ENCODE measurements around the gene GDPGP1.
"Not testable (repeated sequence)": the region's sequence is repeated elsewhere in the genome, so short reads cannot be mapped to it uniquely, and the experiment has no call there.

GDPGP1 gene, protein sequence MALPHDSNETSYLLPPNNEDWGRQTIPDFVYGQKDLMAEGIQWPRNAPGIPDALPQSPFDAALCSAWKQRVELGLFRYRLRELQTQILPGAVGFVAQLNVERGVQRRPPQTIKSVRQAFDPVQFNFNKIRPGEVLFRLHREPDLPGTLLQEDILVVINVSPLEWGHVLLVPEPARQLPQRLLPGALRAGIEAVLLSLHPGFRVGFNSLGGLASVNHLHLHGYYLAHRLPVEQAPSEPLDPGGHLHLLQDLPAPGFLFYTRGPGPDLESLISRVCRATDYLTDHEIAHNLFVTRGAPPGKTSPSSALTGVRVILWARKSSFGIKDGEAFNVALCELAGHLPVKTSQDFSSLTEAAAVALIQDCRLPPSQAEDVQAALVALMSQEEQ

DNA sequence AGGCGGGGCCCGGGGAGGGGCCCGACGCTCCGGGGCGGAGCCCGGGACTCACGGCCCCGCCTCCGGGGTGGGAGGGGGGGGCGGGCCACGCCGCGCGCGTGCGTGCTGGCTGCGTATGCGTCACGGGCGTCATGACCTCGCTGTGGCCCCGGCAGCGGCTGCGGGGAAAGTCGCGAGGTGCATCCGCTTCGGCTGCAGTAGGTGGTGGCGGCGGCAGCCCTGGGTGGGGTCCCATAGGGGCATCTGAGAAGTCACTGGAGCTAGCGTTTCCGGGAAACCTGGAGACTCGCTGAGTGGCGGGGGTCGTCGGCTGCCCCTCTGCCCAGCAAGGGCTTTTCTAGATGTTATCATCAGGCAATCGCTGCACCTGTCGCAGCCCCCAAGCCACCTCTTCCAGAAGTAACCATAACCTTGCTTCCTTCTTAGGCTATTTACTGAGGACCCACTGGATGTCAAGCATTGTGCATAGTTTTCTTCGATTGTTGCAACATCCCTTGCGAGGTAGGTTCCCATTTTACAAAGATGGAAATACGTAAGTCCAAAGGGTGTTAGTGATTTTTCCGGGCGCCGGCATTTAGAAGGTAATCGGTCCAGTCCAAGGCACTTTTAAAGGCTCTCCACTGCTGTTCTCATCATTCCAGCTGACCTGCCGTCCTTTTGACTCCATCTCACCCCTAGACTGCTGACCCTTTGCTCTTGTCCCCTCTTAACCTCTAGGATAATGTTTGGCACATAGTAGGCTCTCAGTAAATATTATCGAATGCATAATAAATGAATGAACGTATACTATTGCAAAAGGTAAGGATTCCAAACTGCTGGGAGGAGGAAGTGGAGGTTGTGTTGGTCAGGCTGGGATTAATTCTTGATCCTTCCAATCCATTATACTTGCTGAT is at the start of gene GDPGP1:
Gene GDPGP1, plus strand, starts transcription at position 114 of the 893 bp plus-strand sequence. CDS start 6,700 bp downstream, outside the sequence.
- no peak for DNase-seq

DNA sequence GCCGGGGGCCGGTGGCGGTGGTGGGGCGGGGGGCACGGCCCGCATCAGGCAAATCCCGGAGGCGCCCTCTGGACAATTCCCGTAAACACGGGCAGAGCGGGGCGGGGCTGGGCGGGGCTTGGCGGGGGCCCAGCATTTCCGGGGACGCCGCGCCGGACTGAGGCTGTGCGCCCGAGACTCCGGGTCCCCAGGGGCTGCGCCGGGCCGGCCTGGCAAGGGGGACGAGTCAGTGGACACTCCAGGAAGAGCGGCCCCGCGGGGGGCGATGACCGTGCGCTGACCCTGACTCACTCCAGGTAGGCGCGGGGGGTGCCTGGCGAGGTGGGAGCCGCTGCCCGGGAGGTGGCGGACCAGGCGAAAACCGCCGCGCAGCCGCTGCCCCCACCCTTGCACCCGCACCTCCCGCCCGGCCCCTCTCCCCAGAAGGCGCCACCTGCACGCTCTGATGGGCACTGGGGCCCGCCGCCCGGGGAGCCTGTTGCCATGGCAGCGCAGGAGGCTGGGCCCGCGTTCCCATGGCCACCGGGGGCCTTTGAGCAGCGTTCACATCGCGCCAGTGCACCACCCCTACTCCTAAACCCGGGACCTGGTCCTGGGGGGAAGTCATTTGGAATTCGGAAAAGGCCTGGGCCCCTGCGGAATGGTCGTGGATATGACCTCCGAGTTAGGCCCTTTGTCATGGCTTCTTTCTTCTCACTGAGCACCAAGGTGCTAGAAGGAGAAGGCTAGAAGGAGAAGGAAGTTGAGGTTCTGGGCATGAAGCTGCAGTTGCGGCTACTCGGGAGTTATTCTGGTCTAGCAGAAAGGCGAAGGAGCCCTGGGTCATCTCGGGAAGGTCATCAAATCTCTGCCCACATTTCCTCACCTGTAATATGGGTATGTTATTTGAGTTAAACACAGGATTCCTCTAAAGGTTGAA is 49.0 kb upstream of the GDPGP1 start:
- DNase-seq, result peak; percentile 47

DNA sequence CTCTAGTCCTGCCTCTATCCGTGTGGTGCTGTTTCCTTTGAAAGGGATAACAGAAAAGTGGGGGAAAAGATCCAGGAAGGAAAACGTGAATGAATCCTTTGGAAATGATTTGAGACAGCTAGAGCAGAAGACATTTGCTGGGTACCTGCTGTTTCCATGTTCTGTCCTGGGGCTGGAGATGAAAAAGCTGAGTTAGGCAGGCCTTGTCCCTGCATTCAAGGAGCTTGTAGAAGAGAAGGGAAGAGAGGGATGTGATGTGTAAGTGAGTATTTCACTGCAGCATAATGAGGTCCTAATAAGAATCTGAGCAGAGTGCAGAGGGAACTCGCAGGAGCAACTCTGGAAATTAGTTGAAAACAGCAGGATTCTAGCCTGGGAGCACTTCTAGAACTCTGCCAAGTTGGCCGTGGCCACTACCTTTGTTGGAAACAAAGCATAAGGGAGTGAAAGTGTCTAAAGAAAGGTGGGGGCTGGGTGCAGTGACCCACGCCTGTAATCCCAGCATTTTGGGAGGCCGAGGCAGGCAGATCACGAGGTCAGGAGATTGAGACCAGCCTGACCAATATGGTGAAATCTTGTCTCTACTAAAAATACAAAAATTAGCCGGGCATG is 46.6 kb upstream of the GDPGP1 start:
- no peak for DNase-seq

DNA sequence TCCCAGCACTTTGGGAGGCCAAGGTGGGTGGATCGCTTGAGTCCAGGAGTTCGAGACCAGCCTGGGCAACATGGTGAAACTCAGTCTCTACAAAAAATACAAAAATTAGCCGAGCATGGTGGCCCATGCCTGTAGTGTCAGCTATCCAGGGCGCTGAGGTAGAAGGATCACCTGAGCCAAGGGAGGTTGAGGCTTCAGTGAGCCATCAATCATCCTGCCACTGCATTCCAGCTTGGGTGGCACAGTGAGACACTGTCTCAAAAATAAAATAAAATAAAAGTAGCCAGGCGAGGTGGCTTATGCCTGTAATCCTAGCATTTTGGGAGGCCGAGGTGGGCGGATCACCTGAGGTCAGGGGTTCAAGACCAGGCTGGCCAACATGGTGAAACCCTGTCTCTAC is 45.9 kb upstream of the GDPGP1 start:
- DNase-seq, result not testable (repeated sequence)

DNA sequence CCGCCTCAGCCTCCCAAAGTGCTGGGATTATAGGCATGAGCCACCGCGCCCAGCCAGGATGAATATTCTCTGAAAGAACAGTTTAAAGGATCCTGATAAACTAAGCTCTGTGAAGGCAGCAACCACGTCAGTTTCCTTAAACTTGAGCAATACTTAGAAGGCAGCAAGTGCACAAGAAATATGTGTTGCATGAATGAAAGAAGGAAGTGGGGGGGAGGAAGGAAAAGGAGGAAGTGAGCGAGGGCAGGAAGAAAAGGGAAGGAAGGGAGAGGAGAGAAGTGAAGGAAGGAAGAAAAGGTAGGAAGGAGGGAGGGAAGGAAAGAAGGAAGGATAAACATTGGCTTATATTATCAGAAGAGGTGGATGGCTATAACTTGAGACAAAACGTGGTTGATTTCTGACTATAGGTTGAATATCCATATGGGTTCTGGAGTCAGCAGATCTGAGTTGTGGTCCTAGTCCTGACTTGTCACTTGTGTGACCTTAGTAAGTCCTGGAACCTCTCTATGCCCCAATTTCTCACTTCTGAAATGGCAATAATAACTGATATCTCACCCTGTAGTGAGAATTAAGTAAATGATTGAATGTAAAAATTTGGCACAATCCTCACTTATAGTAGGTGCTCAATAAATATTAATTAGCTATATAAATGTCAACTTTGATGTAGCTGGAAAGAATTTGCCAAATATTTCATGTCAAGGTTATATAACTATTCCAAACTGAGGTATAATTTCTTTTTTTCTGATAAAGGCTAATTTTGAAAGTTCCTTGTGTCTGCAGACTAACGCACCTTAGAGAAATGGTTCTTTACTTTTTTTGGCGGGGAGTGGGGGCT is 44.9 kb upstream of the GDPGP1 start:
- no peak for DNase-seq

DNA sequence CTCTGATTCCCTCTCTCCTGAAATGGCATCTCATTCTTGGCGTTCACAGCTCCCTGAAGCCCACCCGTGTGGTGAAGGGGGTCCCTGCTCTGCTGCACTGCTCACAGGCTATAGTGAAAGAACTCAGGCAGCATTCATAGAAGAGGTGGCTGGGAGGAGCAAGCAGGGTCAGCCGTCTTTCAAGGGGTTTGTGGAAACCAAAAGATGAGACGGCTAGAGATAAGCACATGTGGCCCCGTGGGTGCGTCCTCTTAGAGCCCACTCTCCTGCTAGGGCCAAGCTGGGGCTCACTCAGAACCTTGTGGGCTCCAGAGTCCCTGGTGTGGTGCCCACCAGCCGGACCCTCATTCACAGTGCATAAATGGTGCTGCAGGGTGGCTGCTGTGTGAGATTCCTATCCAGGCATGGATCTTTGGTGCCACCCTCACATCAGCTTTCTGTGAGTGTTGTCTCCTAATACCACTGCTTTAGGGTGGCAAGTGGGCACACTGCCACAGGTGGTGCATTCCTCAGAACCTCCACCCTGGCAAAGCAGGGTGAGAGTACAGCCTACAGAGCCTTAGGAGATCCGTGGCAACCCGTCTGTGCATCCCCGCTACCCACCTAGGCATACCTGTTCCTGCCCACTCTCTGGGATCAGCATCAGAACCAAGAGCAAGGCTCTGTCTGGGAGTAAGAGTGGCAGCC is 44.1 kb upstream of the GDPGP1 start:
- DNase-seq, result no peak

DNA sequence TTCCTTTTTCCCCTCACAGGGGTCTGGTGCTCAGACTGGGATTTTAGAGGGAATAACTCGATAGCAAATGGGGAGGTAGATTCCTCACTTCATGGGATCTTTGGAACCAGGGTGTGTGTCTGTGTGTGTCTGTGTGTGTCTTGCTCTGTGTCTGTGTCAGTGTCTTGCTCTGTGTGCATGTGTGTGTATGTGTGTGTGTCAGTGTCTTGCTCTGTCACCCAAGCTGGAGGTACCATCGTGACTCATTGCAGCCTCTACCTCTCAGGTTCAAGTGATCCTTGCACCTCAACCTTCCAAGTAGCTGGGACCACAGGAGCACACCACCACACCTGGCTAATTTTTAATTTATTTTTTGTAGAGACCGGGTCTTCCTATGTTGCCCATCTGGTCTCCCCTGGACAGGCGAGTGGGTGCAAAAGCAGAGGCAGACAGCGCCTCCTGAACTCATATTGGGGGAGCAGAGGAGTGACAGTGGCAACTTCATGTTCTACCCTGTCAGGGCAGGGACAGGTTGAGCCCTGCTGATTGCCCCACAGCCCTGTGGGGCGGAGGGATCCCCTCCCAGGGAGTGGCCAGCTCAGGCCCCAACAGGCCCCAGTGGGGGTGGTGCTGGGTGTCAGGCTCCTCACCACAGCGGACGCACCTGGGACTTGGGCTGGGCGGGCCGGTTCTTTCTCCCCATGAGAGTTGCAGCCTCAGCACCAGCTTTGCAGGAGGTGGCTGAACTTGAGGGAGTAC is 43.2 kb upstream of the GDPGP1 start:
- no peak for DNase-seq

DNA sequence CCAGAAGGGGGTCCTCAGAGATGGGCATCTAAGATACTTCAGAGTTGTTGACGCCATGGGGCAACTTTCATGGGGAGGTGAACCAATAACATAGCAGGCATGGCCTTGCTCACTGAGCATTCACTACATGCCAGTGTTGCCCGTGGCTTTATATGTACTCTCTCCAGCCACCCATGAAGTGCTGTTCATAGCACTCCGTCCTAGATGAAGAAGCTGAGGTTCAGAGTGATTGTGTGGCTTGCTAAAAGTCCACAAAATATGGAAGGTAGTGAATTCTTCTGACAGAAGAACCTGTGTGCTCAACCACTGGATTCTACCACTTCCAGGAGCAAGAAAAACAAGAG is 42.7 kb upstream of the GDPGP1 start:
- no peak for DNase-seq

DNA sequence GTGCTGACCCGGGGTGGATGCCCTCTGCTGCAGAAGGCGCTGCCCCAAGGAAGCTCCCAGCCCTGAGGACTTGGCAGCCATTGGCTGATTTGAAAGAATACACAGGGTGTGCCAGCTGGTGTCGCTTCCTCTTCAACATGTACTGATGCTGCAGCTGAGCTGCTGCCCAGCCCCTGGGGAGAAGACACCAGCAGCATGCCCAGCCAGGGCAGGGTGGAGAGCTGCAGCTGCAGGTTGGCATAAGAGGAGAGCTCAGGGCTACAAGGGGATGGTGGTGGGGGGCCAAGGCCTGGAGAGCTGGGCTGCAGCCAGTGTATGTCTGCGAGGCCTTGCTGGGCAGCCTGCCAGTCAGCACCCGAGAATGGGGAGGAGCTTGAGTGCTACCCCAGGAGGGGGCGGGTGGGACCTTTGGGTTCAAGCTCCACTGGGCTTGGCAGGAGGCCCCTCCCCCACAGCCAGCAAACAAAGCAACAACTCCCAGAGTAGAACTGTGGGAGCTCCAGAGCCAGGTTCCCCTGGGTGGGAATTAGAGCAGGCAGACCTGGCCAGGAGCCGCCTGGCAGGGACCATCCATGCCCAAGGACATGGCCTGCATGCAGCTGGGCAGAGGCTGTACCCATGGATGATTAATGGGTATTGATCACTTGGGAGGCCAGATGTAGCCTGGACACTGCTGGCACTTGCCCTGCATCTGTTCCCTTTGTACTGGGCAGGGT is 42.1 kb upstream of the GDPGP1 start:
- DNase-seq, result peak; percentile 23

DNA sequence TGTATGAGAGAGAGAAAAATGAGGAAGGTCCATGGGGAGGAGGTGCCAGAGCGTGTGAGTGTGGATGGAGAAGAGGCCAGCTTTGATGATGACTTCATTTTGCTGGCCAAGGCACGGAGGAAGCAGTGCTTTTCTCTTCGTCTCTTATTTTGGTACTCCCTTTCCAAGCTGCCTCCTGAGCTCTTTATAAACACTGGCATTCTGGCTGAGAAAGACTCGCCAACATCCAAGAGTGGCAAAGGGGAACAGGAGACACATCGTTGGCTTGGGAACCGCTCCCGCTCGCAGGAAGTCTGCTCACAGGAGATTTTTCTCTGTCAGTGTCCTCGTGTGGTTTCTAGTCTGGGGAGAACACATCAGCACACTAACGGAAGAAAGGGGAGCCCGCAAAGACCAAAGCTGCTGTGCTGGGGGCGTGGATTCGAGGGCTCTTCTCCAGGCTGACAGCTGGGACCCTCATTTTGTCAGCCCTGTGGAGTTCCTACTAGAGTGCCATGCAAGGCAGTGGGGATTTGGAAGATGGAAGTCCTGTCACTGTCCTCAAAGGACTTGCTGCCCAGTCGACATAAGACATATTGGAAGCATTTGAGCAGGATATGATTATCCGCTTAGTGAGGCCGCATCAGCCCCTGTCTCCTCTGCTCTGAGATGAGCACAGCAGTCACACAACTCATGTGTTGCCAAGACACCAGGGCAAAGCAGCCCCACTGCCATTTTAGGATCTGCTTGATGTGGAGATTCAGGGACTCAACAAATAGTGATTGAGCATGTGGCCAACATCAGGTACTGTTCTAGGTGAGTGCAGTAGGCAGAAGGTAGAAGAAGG is 40.8 kb upstream of the GDPGP1 start:
- no peak for DNase-seq

DNA sequence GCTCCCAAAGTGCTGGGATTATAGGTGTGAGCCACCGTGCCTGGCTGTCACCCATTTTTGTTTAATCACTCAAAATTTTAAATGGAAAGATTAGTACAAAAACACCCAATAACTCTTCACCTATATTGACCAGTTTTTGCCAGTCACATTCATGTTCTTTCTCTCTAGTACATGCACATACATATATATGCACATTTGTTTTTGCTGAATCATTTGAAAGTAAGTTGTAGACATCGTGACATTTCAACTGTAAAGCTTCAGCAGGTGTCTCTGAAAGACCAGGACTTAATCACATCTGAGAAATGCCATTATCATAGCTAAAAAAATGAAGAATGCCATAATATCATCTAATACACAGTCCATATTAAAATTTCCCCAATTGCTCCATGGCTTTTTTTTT is 39.4 kb upstream of the GDPGP1 start:
- DNase-seq, result no peak

DNA sequence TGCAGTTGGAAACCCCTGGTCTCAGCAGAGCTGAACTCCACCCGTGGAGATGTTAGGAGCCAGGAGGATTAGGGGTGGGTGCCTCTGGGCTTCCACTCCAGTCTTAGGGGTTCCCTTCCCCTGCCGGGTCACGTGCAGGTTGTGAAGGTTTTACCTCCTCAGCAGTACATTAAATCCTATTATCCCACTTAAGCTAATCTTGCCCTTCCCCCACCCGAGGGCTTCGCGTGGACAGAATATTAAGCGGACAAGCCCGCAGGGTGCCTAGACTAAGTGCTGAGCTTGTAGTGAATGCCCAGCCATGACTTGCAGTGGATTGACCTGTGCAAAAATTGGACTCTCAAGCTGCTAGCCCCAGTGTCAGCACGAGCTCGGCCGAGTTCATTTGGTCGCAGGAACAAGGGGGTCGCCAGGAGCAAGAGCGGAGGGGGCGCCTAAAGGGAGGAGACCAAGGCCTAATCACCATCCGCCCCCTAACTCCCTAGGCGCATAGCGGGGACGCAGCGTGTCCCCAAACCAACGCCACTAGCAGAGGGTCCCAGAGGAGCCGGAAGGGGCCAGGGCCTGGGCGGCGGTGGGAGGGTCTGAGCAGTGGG is 33.4 kb upstream of the GDPGP1 start:
- no peak for DNase-seq

DNA sequence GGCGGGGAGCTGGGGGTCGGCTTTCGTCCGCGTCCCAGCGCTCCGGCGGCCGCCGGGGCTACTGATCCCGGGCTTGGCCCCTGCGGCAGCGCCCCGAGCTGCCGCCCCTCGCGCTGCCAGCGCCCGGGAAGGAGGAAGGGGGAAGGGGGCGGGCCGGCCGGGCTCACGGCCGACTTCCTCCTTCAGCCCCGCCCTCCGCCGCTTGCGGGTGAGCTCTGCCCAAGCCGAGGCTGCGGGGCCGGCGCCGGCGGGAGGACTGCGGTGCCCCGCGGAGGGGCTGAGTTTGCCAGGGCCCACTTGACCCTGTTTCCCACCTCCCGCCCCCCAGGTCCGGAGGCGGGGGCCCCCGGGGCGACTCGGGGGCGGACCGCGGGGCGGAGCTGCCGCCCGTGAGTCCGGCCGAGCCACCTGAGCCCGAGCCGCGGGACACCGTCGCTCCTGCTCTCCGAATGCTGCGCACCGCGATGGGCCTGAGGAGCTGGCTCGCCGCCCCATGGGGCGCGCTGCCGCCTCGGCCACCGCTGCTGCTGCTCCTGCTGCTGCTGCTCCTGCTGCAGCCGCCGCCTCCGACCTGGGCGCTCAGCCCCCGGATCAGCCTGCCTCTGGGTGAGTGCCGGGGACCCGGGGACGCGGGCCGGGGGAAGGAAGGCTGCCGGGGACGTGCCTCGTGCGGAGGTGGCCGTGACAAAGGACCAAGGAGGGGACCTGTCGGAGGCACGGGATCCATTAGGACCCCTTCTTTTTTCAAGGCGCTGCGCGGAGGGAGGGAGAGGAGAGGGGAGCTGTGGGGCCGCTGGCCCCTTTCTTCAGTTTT is 32.7 kb upstream of the GDPGP1 start, which contains the start of gene SEMA4B:
Gene SEMA4B, plus strand, starts transcription at position 201 of the 814 bp plus-strand sequence. Its CDS starts 249 bp downstream, at position 450.
- DNase-seq, result peak; percentile 71

DNA sequence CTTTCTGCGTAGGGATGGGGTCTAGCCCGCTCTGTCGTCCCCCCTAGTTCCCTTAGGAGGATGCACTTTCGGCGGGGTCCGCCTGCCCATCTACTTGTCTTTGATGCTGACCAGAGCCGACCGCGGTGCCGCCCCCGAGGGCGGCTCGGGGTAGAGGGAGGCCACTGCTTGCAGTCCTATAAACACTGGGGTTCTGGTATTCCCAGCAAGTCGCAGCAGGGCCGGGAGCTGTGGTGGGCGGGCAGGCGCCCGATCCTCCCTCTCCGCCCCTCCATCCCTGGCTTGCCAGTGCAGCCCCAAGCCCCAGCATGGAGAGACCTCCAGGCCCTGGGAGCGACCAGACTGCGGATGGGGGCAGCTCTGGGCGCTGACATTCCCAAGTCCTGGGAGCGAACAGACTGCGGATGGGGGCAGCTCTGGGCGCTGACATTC is 32.0 kb upstream of the GDPGP1 start:
- DNase-seq, result no peak

DNA sequence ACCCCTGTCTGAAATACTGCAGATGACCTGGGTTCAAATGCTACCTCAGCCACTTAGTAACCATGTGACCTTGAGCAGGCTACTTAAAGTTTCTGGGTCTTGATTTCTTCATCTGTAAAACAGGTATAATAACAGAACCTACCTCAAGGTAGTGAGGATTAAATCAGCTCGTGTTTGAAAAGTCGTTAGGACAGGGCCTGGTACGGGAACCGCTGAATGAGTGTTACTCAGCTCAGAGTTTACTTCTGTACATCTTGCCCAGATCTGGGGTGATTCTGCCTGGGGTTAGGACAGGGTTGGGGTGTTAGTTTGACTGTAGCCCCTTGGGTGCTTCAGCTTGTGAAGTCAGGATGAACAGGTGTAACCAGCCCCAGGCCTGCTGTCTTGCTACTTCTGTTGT is 31.1 kb upstream of the GDPGP1 start:
- DNase-seq, result no peak

DNA sequence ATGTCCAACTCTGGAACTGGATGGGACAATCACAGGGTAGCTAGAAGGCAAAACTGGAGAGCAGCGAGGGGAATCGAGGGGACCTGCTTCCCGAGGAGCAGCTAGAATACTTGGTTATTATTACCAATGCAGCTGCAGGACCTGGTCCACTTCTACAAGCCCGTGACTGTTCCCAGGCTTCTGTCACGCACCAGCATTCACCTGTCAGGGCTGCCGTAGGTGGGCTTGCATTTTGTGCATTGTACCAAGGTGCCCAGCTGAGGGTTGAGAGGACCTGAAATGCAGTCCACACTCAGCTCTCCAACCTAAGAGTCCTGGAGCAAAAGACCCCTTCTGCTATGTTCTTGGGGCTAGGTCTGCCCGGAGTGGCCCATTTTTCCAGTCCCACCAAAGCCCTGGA is 30.5 kb upstream of the GDPGP1 start:
- no peak for DNase-seq

DNA sequence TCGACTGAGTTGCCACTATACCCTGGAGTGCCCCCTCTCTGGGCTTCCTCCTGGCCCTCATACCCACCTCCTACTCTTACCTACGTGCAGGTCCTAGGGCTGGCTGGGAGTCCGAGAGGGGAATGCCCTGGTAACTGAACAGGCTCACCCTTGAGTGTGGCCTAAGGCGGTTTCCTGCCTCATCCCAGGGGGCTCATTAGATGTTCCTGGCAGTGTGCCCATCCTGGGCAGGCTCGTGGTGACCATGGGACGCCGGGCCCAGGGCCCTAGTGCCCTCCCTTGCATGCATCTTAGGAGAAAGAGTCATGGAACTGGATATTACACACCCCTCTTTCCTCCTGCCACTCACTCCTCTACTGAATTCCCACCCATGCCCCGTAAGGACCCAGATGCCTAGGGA is 30.1 kb upstream of the GDPGP1 start:
- no peak for DNase-seq
